K562 (cell line): ENCODE measurements around the gene C17orf78. TPM values are rescaled to one million over a fixed set of nuclear protein-coding genes. Genes with fewer than 3 reads are reported as not detected.

Experiments
- ATAC-seq: fragments of 200-7000 bp; cut with Tn5 transposase; 3 replicates; pipeline ENCODE4 v1.9.1; 2020; ENCODE audit warnings: moderate library complexity
- BruUV-seq: library from RNA; stranded (reverse); fragments of 400-500 nt; replicated peaks from 2 replicates; lab custom pipeline; 2021; lab: Mats Ljungman, UMichigan
- CTCF ChIA-PET: fragments of 300-600 bp; formaldehyde crosslinking; extraction: SDS; loops from one replicate; lab custom pipeline; 2021; ENCODE audit warnings: low intra/inter-chr PET ratio; lab: Yijun Ruan, JAX
- POLR2A ChIA-PET: fragments of 300-600, 350-650 bp; sonication (Branson Sonifier 250); formaldehyde crosslinking; extraction: SDS; loops from one replicate; lab custom pipeline; 2021; ENCODE audit warnings: antibody characterized with exemption, inconsistent platforms; lab: Yijun Ruan, JAX
- DNase-seq, 4 experiments: peaks; one replicate each; pipeline versions ENCODE4 v3.0.0 to v3.0.0-alpha.2; 2011 to 2018; ENCODE audit warnings: low spot score in 3 of 4, mixed read lengths in 3 of 4; ENCODE audit errors: extremely low read depth in 1 of 4
- FAIRE-seq: peaks from 2 replicates; lab custom pipeline; 2011; peaks lifted over from hg19 to GRCh38; lab: Jason Lieb, UNC
- H2AFZ ChIP-seq: 2 replicates; pipeline ENCODE4 v1.6.0; 2011; ENCODE audit warnings: low read depth, low read length, control low read depth, inconsistent platforms
- H3K27ac ChIP-seq: fragments of 200-600 bp; 3 replicates; pipeline ENCODE4 v1.8.0; 2011; ENCODE audit warnings: low read depth, mild to moderate bottlenecking, control low read depth, inconsistent platforms, low read length, moderate library complexity, mixed read lengths; ENCODE audit errors: extremely low read depth
- H3K27me3 ChIP-seq, 2 experiments: fragments of 300-600 bp in 1 of 2; 2 replicates in 1 of 2; 3 replicates in 1 of 2; pipeline versions ENCODE4 v1.6.0 to v1.8.0; 2011; ENCODE audit warnings: inconsistent platforms in 2 of 2, low read length in 2 of 2, mild to moderate bottlenecking in 1 of 2, mixed read lengths in 1 of 2, moderate library complexity in 1 of 2; ENCODE audit not compliant: control insufficient read depth in 2 of 2, insufficient read depth in 2 of 2
- H3K36me3 ChIP-seq: fragments of 300-600 bp; 3 replicates; pipeline ENCODE4 v1.8.0; 2011; ENCODE audit warnings: mild to moderate bottlenecking, low read length, inconsistent platforms; ENCODE audit not compliant: control insufficient read depth, insufficient read depth
- H3K4me1 ChIP-seq, 2 experiments: fragments of 200-600 bp in 1 of 2; replicated peaks in 1 of 2; 2 replicates in 1 of 2; 3 replicates in 1 of 2; pipeline versions ENCODE4 v1.5.1 to v1.8.0; 2011; ENCODE audit warnings: inconsistent platforms in 2 of 2, low read length in 2 of 2, mild to moderate bottlenecking in 1 of 2, mixed read lengths in 1 of 2, moderate library complexity in 1 of 2; ENCODE audit not compliant: control insufficient read depth in 2 of 2, insufficient read depth in 2 of 2
- H3K4me2 ChIP-seq: 2 replicates; pipeline ENCODE4 v1.6.1; 2011; ENCODE audit warnings: low read length, control low read depth, inconsistent platforms, mixed read lengths; ENCODE audit not compliant: insufficient read depth
- H3K4me3 ChIP-seq: fragments of 200-600 bp; sonication (generic), shearing (Covaris generic); 2 replicates; pipeline ENCODE4 v1.5.1; 2016; ENCODE audit warnings: control low read depth, inconsistent platforms
- H3K79me2 ChIP-seq: fragments of 200-600 bp; 3 replicates; pipeline ENCODE4 v1.8.0; 2011; ENCODE audit warnings: low read length, inconsistent platforms; ENCODE audit not compliant: control insufficient read depth, insufficient read depth
- H3K9ac ChIP-seq, 2 experiments: 2 replicates each; pipeline versions ENCODE4 v1.6.0 to v1.6.1; 2011; ENCODE audit warnings: low read depth in 2 of 2, low read length in 2 of 2, control low read depth in 1 of 2, inconsistent platforms in 1 of 2, mild to moderate bottlenecking in 1 of 2, mixed read lengths in 1 of 2; ENCODE audit not compliant: insufficient read depth in 1 of 2
- H3K9me1 ChIP-seq: one replicate; pipeline ENCODE4 v1.6.0; 2011; ENCODE audit warnings: inconsistent platforms, mild to moderate bottlenecking, low read length, moderate library complexity; ENCODE audit not compliant: control insufficient read depth, insufficient read depth
- H3K9me3 ChIP-seq: replicated peaks from 2 replicates; pipeline ENCODE4 v1.5.1; 2011; ENCODE audit warnings: low read depth, low read length, inconsistent platforms; ENCODE audit not compliant: control insufficient read depth, insufficient read depth
- H4K20me1 ChIP-seq: replicated peaks from 2 replicates; pipeline ENCODE4 v1.6.1; 2011; ENCODE audit warnings: low read length, inconsistent platforms, mixed read lengths; ENCODE audit not compliant: control insufficient read depth, insufficient read depth
- CTCF ChIP-seq, 3 experiments: IDR thresholded peaks in 2 of 3; conservative IDR thresholded peaks in 1 of 3; 2 replicates each; pipeline ENCODE4 v1.5.1; 2011 to 2012; ENCODE audit warnings: low read length in 3 of 3, mild to moderate bottlenecking in 3 of 3, control low read depth in 2 of 3, improper control_type of control experiment in 1 of 3, inconsistent platforms in 1 of 3, low read depth in 1 of 3, mixed read lengths in 1 of 3, moderate library complexity in 1 of 3; ENCODE audit not compliant: insufficient read depth in 2 of 3
- E4F1 ChIP-seq: fragments of 250-450 bp; sonication (Bioruptor Pico); IDR thresholded peaks from 2 replicates; pipeline ENCODE4 v1.5.0; 2021; ENCODE audit warnings: mild to moderate bottlenecking, borderline replicate concordance
- IFI16 ChIP-seq: fragments of 250-450 bp; sonication (Bioruptor Pico); IDR thresholded peaks from 2 replicates; pipeline ENCODE4 v2.1.2; 2022; ENCODE audit warnings: mild to moderate bottlenecking, inconsistent platforms
- WGBS: fragments of 100-300 bp; shearing (Covaris generic); methylation state at CpG from one replicate; pipeline ENCODE4 v1.1.6; 2016; ENCODE audit warnings: low coverage, mixed read lengths; ENCODE audit not compliant: insufficient coverage; ENCODE audit errors: missing lambda C conversion rate; 5-methylcytosine and 5-hydroxymethylcytosine counted together
- in situ Hi-C: fragments of 300-500 bp; cut with MboI; formaldehyde crosslinking; loops from 4 replicates; pipeline ENCODE4 v1.15.0; 2018; ENCODE audit warnings: inconsistent platforms, mixed read lengths
- intact Hi-C: fragments of 100-400 bp; cut with micrococcal nuclease; formaldehyde crosslinking; loops from 2 replicates; pipeline ENCODE4 v1.14.2; 2022
- polyA plus RNA-seq, 8 experiments: library from polyadenylated mRNA; depleted of rRNA in 4 of 8; stranded (reverse) in 5 of 8; unstranded in 3 of 8; fragments of >200 nt; fragmentation: Nextera tagmentation in 2 of 8; fragmentation: Illumina TruSeq in 1 of 8; extraction: Ambion mirVana in 2 of 8; extraction: Trizol in 1 of 8; gene quantifications; 2 replicates each; pipeline versions ENCODE4 v1.2.1 to v1.2.3, GENCODE V29; 2011 to 2014; ENCODE audit warnings: inconsistent platforms in 1 of 8, missing spikeins in 1 of 8
- total RNA-seq, 7 experiments: library from RNA; depleted of rRNA in 6 of 7; stranded (reverse); fragments of >200 nt in 6 of 7; fragmentation: Illumina TruSeq in 2 of 7; extraction: Trizol in 2 of 7; gene quantifications; 2 replicates each; pipeline versions ENCODE4 v1.2.1 to v1.2.3, GENCODE V29; 2011 to 2021; ENCODE audit warnings: low replicate concordance in 1 of 7
- TF ChIP-seq, protein P1 (sequence below): sonication (generic); formaldehyde crosslinking; IDR thresholded peaks from 2 replicates; pipeline ENCODE4 v1.8.0; 2022; ENCODE audit warnings: mild to moderate bottlenecking, low read depth, missing genetic modification reagents
- TF ChIP-seq, protein P2 (sequence below): fragments of 250-450 bp; sonication (Bioruptor Pico); IDR thresholded peaks from 2 replicates; pipeline ENCODE4 v1.4.0; 2020

Gene C17orf78
- total and polyA plus RNA-seq, 9 of the 15 experiments (the other 6 are each of a cell fraction or from before 2014, with no cell fraction given), result not detected

DNA sequence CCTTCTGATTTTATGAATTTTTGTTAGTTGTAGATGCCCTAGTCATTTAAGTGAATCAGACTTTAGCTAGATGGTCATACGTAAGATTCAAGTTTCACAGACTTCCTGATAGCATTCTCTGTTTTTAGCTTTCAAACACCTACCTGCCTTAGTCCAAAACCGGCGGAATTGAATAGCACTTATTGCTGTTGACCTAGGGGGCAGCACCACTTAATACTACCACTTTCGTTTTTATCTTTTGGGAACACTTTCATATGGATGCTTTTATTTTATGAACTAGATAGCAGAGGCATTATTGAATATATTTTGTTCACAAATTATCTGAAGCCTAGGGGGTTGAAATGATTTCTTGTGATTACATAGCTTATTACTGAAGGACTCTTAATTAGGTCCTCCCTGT, 62.4 kb downstream of the C17orf78 start:
- no TSS peak for BruUV-seq
- H4K20me1 ChIP-seq, result no peaks in the 10 kb centered on the region

More for the DNA sequence above, 62.4 kb downstream of the C17orf78 start:
- Histone ChIP-seq H2AFZ (no peak overlapping the region), H3K4me2 (no peak overlapping the region), H3K9me1 (no peaks in the 10 kb centered on the region), H3K9me3 (no peaks in the 10 kb centered on the region), H3K36me3 (peaks cover 68% of the 10 kb centered on the region), H3K4me1 (no peaks in the 10 kb centered on the region), H3K27me3 (no peaks in the 10 kb centered on the region), H3K9ac (no peak overlapping the region), H3K79me2 (no peaks in the 10 kb centered on the region), H3K27ac (no peak overlapping the region), H3K4me3 (no peak overlapping the region)
- intact Hi-C loops, result no loop called here
- no peak for ATAC-seq
- no peak for FAIRE-seq
- TF ChIP-seq E4F1 (CRISPR knock-in tag) (no peak), IFI16 (CRISPR knock-in tag) (no peak), CTCF (IDR thresholded peaks at IDR 0.05 in 2 of 3, conservative IDR thresholded peaks at IDR 0.05 in 1 of 3; ENCODE audit: insufficient read depth in 2 of 3, low read depth in 1 of 3, low read length in 3 of 3) (peak in 1 of 3 experiments; percentile 29; a peak in 2 of 6 replicates)
- TF ChIP-seq, protein P1, sequence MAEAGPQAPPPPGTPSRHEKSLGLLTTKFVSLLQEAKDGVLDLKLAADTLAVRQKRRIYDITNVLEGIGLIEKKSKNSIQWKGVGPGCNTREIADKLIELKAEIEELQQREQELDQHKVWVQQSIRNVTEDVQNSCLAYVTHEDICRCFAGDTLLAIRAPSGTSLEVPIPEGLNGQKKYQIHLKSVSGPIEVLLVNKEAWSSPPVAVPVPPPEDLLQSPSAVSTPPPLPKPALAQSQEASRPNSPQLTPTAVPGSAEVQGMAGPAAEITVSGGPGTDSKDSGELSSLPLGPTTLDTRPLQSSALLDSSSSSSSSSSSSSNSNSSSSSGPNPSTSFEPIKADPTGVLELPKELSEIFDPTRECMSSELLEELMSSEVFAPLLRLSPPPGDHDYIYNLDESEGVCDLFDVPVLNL, result no peak
- TF ChIP-seq, protein P2, sequence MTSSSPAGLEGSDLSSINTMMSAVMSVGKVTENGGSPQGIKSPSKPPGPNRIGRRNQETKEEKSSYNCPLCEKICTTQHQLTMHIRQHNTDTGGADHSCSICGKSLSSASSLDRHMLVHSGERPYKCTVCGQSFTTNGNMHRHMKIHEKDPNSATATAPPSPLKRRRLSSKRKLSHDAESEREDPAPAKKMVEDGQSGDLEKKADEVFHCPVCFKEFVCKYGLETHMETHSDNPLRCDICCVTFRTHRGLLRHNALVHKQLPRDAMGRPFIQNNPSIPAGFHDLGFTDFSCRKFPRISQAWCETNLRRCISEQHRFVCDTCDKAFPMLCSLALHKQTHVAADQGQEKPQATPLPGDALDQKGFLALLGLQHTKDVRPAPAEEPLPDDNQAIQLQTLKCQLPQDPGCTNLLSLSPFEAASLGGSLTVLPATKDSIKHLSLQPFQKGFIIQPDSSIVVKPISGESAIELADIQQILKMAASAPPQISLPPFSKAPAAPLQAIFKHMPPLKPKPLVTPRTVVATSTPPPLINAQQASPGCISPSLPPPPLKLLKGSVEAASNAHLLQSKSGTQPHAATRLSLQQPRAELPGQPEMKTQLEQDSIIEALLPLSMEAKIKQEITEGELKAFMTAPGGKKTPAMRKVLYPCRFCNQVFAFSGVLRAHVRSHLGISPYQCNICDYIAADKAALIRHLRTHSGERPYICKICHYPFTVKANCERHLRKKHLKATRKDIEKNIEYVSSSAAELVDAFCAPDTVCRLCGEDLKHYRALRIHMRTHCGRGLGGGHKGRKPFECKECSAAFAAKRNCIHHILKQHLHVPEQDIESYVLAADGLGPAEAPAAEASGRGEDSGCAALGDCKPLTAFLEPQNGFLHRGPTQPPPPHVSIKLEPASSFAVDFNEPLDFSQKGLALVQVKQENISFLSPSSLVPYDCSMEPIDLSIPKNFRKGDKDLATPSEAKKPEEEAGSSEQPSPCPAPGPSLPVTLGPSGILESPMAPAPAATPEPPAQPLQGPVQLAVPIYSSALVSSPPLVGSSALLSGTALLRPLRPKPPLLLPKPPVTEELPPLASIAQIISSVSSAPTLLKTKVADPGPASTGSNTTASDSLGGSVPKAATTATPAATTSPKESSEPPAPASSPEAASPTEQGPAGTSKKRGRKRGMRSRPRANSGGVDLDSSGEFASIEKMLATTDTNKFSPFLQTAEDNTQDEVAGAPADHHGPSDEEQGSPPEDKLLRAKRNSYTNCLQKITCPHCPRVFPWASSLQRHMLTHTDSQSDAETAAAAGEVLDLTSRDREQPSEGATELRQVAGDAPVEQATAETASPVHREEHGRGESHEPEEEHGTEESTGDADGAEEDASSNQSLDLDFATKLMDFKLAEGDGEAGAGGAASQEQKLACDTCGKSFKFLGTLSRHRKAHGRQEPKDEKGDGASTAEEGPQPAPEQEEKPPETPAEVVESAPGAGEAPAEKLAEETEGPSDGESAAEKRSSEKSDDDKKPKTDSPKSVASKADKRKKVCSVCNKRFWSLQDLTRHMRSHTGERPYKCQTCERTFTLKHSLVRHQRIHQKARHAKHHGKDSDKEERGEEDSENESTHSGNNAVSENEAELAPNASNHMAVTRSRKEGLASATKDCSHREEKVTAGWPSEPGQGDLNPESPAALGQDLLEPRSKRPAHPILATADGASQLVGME (CRISPR knock-in tag), result no peak
- ChIA-PET CTCF (no interaction called here), POLR2A (interaction anchor here (0.7 to 1.2 kb wide), 3 partner anchors 8 to 20 kb away, joined by 3 to 5 read pairs (median 5); no protein-coding TSS in a partner anchor)
- no peak for DNase-seq
- 74% methylated on average over 4 of the region's 4 CpGs for WGBS
- in situ Hi-C loops, result no loop called here
